Measurements from ENCODE around the gene LARP4B. TPM values are rescaled to one million over a fixed set of nuclear protein-coding genes. Genes with fewer than 3 reads are reported as not detected.

The LARP4B gene
- total and polyA plus RNA-seq, 8 donors: 11.8 to 269 (median 54.3) TPM

GRCh38 chr10:817371-817770 is 114.1 kb downstream of the LARP4B start:
- peaks cover 0 to 10% (median 3%) of the 10 kb centered on the region in 4 donors for H3K4me1 ChIP-seq
- intact Hi-C loops (cut with DNase I; ENCODE audit: low total_unique reads): no loop called here
- H3K4me3 ChIP-seq: no peak overlapping the region
- no peak for DNase-seq
- H3K27me3 ChIP-seq: no peaks in the 10 kb centered on the region
- H3K36me3 ChIP-seq: peaks cover 82 to 100% (median 100%) of the 10 kb centered on the region in 4 donors
- 64 to 74% (median 71%) methylated on average over 6 of the region's 6 CpGs for WGBS, 5 donors
- TF ChIP-seq POLR2A (IDR thresholded peaks at IDR 0.05) (no peak), POLR2AphosphoS5 (IDR thresholded peaks at IDR 0.05) (no peak), CTCF (IDR thresholded peaks at IDR 0.05) (no peak), EP300 (IDR thresholded peaks at IDR 0.05) (no peak)
- H3K27ac ChIP-seq: no peak overlapping the region
- H3K9me3 ChIP-seq: no peaks in the 10 kb centered on the region

- peaks cover 82 to 100% (median 100%) of the 10 kb centered on the region in 4 donors for H3K36me3 ChIP-seq
- H3K4me3 ChIP-seq: no peak overlapping the region
- intact Hi-C loops (cut with DNase I; ENCODE audit: low total_unique reads): no loop called here
- no peak for DNase-seq
- WGBS, 5 donors: 79 to 91% (median 86%) methylated on average over 7 to 10 of the region's 10 CpGs
- H3K4me1 ChIP-seq: peaks cover 0 to 10% (median 3%) of the 10 kb centered on the region in 4 donors
- H3K27ac ChIP-seq: no peak overlapping the region
- H3K9me3 ChIP-seq: no peaks in the 10 kb centered on the region
- no peaks in the 10 kb centered on the region for H3K27me3 ChIP-seq
- no peak for TF ChIP-seq POLR2AphosphoS5 (IDR thresholded peaks at IDR 0.05)
These were observed 114.5 kb downstream of the LARP4B start for GRCh38 chr10:816958-817357.

GRCh38 chr10:816091-816477 is 115.4 kb downstream of the LARP4B start:
- intact Hi-C loops (cut with DNase I; ENCODE audit: low total_unique reads): no loop called here
- Histone ChIP-seq H3K4me3 (no peak overlapping the region), H3K27ac (no peak overlapping the region), H3K27me3 (no peaks in the 10 kb centered on the region), H3K36me3 (peaks cover 83 to 100% (median 100%) of the 10 kb centered on the region in 4 donors), H3K4me1 (peaks cover 0 to 10% (median 3%) of the 10 kb centered on the region in 4 donors), H3K9me3 (no peaks in the 10 kb centered on the region)
- TF ChIP-seq EP300 (IDR thresholded peaks at IDR 0.05) (no peak), POLR2A (IDR thresholded peaks at IDR 0.05) (no peak)
- no peak for DNase-seq
- 66 to 93% (median 68%) methylated on average over 6 of the region's 6 CpGs for WGBS, 5 donors

DNA sequence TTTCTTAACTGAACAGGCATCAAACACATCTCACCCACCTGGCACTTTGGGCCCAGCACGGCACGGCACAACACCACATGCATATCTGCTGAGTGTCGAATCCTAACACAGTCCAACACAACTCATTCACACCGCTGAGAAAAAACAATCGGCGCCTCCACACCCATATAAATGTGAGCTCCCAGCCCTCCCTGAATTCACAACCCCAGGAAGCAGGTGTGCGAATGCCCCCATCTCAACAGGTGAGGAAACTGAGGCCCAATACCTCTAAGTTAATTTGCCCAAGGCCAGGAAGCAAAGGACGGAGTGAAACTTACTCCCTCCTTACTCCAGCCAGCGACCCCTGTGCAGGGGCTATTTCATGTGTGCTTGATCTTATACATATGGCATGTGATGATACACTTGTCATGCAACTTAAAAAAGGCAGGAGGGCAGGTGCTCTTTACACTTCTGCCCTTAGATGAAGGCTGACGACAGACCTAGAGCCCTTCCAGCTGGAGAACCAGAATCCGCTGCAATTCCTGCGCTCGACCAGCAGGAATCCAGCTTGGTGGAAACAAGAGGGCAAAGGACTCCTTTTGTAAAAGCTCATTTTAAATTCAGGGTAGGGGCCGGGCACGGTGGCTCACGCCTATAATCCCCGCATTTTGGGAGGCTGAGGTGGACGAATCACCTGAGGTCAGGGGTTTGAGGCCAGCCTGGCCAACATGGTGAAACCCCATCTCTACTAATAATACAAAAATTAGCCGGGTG is 116.0 kb downstream of the LARP4B start:
- Histone ChIP-seq H3K4me3 (no peak overlapping the region), H3K27ac (no peak overlapping the region), H3K36me3 (peaks cover 79 to 100% (median 100%) of the 10 kb centered on the region in 4 donors), H3K27me3 (no peaks in the 10 kb centered on the region), H3K9me3 (no peaks in the 10 kb centered on the region), H3K4me1 (peaks cover 0 to 10% (median 3%) of the 10 kb centered on the region in 4 donors)
- no peak for DNase-seq
- TF ChIP-seq POLR2AphosphoS5 (IDR thresholded peaks at IDR 0.05) (no peak), POLR2A (IDR thresholded peaks at IDR 0.05) (no peak), CTCF (IDR thresholded peaks at IDR 0.05) (no peak), EP300 (IDR thresholded peaks at IDR 0.05) (no peak)
- 95 to 97% (median 96%) methylated on average over 19 of the region's 19 CpGs for WGBS, 5 donors
- intact Hi-C loops (cut with DNase I; ENCODE audit: low total_unique reads): no loop called here

- peaks cover 0 to 10% (median 3%) of the 10 kb centered on the region in 4 donors for H3K4me1 ChIP-seq
- H3K36me3 ChIP-seq: peaks cover 71 to 100% (median 100%) of the 10 kb centered on the region in 4 donors
- H3K27me3 ChIP-seq: no peaks in the 10 kb centered on the region
- H3K27ac ChIP-seq: no peak overlapping the region
- intact Hi-C loops (cut with DNase I; ENCODE audit: low total_unique reads): no loop called here
- DNase-seq: no peak
- 95 to 96% (median 96%) methylated on average over 34 of the region's 34 CpGs for WGBS, 5 donors
- H3K9me3 ChIP-seq: no peaks in the 10 kb centered on the region
- TF ChIP-seq EP300 (IDR thresholded peaks at IDR 0.05) (no peak), POLR2A (IDR thresholded peaks at IDR 0.05) (no peak), POLR2AphosphoS5 (IDR thresholded peaks at IDR 0.05) (no peak), CTCF (IDR thresholded peaks at IDR 0.05) (no peak)
- H3K4me3 ChIP-seq: no peak overlapping the region
These were observed 116.8 kb downstream of the LARP4B start for GRCh38 chr10:814536-815302.

Data from stomach (tissue), 9 donors.